ENCODE data around the gene PSMD1. TPM values are rescaled to one million over a fixed set of nuclear protein-coding genes. Genes with fewer than 3 reads are reported as not detected.

PSMD1 gene
- total and polyA plus RNA-seq, 2 of the 8 experiments (the other 6 are each of a cell fraction or from before 2014, with no cell fraction given), result 179 to 272 TPM

- TF ChIP-seq SRF (IDR thresholded peaks at IDR 0.05; ENCODE audit: low read depth, low read length), result no peak
- no peak for TF ChIP-seq SP2 (IDR thresholded peaks at IDR 0.05; ENCODE audit: low read length)
- no peak for TF ChIP-seq YY1 (IDR thresholded peaks at IDR 0.05; ENCODE audit: low read depth, low read length)
- no peak for TF ChIP-seq JUN (IDR thresholded peaks at IDR 0.05; ENCODE audit: low read depth, low read length)
- peak; percentile 51; the same call in 1 of the 2 replicates for TF ChIP-seq TAF1 (IDR thresholded peaks at IDR 0.05; ENCODE audit: low read depth, low read length)
These were observed 3.9 kb upstream of the PSMD1 start (continued) for GRCh38 chr2:231052494-231053451.
